AG04450 (cell line): ENCODE data around the gene ARMC12. TPM values are rescaled to one million over a fixed set of nuclear protein-coding genes. Genes with fewer than 3 reads are reported as not detected.

Experiments
- CTCF ChIA-PET: fragments of 300-600, 350-600 bp; formaldehyde crosslinking; extraction: SDS; loops from one replicate; lab custom pipeline; 2022; ENCODE audit warnings: antibody characterized with exemption, inconsistent platforms; lab: Charles Lee
- POLR2A ChIA-PET: fragments of 350-600 bp; formaldehyde crosslinking; extraction: SDS; loops from one replicate; lab custom pipeline; 2021; ENCODE audit warnings: antibody characterized with exemption, inconsistent platforms; lab: Yijun Ruan, JAX
- DNase-seq: peaks from one replicate; pipeline ENCODE4 v3.0.0-alpha.2; 2011; ENCODE audit warnings: low read depth, low spot score
- H3K27ac ChIP-seq: one replicate; pipeline ENCODE4 v1.5.1; 2012; ENCODE audit warnings: low read depth, low read length, control low read depth
- H3K27me3 ChIP-seq: one replicate; pipeline ENCODE4 v1.6.0; 2012; ENCODE audit warnings: low read length; ENCODE audit not compliant: control insufficient read depth, insufficient read depth
- H3K4me3 ChIP-seq: 2 replicates; pipeline ENCODE4 v1.5.1; 2011; ENCODE audit warnings: mild to moderate bottlenecking, low read depth, low read length, control low read depth
- H3K9me3 ChIP-seq: 2 replicates; pipeline ENCODE4 v1.5.1; 2012; ENCODE audit warnings: low read length; ENCODE audit not compliant: control insufficient read depth, insufficient read depth
- polyA plus RNA-seq: library from polyadenylated mRNA; depleted of rRNA; stranded (reverse); fragments of >200 nt; gene quantifications from 2 replicates; pipeline ENCODE4 v1.2.3, GENCODE V29; 2011
- TF ChIP-seq, protein P1 (sequence below): IDR thresholded peaks from 2 replicates; pipeline ENCODE4 v1.5.1; 2011; ENCODE audit warnings: low read depth, low read length, control low read depth, inconsistent platforms

Gene ARMC12
- polyA plus RNA-seq, 1 experiment: 0.53 TPM

DNA sequence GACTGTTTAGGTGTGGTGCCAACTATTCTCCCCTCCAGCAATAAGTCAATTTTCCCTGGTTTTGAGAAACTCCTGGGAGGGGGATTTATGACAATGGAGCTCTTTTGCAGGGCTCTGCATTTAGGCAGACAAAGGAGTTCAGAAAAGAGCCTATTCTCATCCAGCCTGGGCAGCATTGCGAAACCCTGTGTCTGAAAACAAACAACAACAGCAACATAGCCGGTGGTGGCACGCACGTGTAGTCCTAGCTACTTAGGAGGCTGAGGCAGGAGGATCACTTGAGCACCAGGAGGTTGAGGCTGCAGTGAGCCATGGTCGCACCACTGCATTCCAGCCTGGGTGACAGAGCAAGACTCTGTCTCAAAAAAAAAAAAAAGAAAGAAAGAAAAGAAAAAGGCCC, 53.9 kb downstream of the ARMC12 start:
- POLR2A ChIA-PET: interaction anchor here (0.7 kb wide), 2 partner anchors 63 to 534 kb away, joined by 4 read pairs; no protein-coding TSS in a partner anchor
- Histone ChIP-seq H3K27me3 (peaks cover 53% of the 10 kb centered on the region), H3K9me3 (peaks cover 19% of the 10 kb centered on the region; the same call in 1 of the 2 replicates), H3K4me3 (no peak overlapping the region), H3K27ac (no peak overlapping the region)
- CTCF ChIA-PET: interaction anchor here (0.8 kb wide), 1 partner anchor 54 kb away, joined by 5 read pairs; the partner anchor contains the start of gene ARMC12
- TF ChIP-seq, protein P1, sequence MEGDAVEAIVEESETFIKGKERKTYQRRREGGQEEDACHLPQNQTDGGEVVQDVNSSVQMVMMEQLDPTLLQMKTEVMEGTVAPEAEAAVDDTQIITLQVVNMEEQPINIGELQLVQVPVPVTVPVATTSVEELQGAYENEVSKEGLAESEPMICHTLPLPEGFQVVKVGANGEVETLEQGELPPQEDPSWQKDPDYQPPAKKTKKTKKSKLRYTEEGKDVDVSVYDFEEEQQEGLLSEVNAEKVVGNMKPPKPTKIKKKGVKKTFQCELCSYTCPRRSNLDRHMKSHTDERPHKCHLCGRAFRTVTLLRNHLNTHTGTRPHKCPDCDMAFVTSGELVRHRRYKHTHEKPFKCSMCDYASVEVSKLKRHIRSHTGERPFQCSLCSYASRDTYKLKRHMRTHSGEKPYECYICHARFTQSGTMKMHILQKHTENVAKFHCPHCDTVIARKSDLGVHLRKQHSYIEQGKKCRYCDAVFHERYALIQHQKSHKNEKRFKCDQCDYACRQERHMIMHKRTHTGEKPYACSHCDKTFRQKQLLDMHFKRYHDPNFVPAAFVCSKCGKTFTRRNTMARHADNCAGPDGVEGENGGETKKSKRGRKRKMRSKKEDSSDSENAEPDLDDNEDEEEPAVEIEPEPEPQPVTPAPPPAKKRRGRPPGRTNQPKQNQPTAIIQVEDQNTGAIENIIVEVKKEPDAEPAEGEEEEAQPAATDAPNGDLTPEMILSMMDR: no peak
- DNase-seq: no peak

DNA sequence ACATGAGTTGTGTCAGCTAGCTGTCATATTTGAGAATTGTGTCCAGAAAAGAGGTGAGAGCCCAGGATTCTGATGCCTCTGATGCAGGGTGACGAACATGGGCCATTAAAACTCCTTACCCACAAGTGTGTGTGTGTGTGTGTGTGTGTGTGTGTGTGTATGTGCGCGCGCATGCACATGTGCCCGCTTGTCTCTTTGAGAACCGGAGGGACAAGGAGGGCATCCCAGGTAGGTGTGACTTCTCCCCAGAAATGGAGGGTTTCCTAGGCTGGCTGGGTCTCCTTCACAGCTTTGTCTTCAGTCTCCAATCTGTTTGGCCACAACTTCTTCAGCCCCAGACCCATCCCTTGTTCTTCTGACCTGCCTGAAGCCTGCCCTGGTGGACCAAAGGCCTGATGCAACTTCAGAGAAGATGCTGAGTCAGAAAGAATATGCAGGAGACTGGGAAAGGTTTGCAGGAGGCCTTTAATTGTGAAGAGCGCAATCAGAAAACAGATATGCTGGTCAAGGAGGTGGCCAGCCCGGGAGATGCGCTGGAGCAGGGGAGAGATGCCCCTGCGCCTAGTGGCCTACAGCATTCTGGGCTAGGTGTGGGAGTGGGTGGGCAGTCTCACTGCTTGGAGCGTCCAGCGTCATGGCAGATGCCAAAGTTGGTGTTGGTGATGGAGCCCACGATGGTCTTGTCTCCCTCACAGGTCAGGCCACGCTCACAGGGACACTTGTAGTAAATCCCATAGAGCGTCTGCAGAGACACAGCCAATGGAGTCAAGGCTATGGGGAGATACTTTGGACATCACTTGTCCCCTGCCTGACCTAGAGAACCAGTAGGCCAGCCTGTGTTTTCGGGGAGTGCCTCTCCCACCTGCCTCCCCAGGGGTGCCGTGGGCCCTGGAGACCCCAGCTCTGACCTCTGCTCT, 58.0 kb downstream of the ARMC12 start:
- TF ChIP-seq, protein P1: no peak
- H3K27me3 ChIP-seq: peaks cover 37% of the 10 kb centered on the region
- ChIA-PET CTCF (interaction anchor here (0.9 kb wide), 1 partner anchor 57 kb away, joined by 4 read pairs; no protein-coding TSS in a partner anchor), POLR2A (interaction anchor here (0.7 kb wide), 1 partner anchor 215 kb away, joined by 3 read pairs; no protein-coding TSS in a partner anchor)
- no peak for DNase-seq
- H3K27ac ChIP-seq: no peak overlapping the region
- peaks cover 8% of the 10 kb centered on the region; the same call in 1 of the 2 replicates for H3K9me3 ChIP-seq
- H3K4me3 ChIP-seq: no peak overlapping the region

DNA sequence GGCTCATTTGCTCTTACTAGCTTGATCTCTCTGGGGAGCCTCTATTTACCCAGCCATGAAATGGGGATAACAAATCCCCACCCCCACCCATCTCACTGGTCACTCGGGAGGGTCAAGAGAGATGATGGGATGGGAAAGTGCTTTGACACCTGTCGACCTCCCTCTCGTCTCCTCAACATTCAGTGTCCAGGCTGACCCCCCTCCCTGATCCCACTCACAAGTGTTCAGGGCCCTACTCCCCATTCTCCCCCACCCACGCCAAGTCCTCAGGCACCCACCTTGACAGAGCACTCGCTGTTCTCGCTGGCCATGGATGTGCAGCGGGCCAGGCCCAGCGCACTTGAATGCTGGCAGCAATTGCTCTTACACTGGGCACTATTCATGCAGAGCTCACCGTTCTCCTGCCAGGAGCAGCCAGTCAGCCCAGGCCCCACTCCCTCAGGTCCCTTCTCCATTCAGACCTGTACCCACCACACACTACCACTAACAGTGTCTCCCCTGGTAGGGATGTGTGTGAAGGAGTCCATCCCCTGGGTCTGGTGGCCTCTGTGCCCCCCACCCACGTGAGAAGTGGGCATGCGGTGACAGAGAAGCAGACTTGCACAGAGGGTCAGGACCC, 58.7 kb downstream of the ARMC12 start:
- no peak overlapping the region for H3K27ac ChIP-seq
- DNase-seq: no peak
- ChIA-PET POLR2A (no interaction called here), CTCF (no interaction called here)
- no peak overlapping the region for H3K4me3 ChIP-seq
- peaks cover 8% of the 10 kb centered on the region; the same call in 1 of the 2 replicates for H3K9me3 ChIP-seq
- TF ChIP-seq, protein P1: no peak
- peaks cover 34% of the 10 kb centered on the region for H3K27me3 ChIP-seq

DNA sequence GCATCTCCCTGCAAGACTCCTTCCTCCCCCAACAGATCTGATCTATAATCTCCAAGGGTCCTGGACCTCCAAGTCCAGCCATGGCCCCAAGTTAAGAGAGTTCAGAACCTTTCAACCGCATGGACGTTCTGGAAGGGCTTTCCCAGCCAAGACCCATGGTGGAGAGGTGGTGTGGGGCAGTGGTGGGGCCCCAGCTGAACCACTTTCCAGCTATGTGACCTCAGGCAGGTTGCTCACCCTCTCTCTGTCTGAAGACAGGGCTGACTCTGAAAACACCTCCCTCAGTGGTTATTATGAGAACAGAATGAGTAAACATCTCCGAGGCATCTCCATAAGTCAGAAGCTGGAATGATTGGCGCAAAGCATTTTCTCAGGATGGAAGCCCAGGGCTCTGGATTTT, 59.4 kb downstream of the ARMC12 start:
- Histone ChIP-seq H3K27me3 (peaks cover 32% of the 10 kb centered on the region), H3K4me3 (no peak overlapping the region), H3K9me3 (peaks cover 8% of the 10 kb centered on the region; the same call in 1 of the 2 replicates), H3K27ac (no peak overlapping the region)
- ChIA-PET POLR2A (interaction anchor here (3.2 kb wide), 1 partner anchor 9 kb away, joined by 20 read pairs; no protein-coding TSS in a partner anchor), CTCF (no interaction called here)
- TF ChIP-seq, protein P1: no peak
- no peak for DNase-seq
